Coronary artery (tissue), 2 donors: Measurements from ENCODE around the gene TMEM214.
A peak's percentile ranks its signal among the peaks of the same experiment; 100 is the strongest.

Experiments used
- DNase-seq: peaks from one replicate; pipeline ENCODE4 v3.0.0-alpha.2; 2017; ENCODE audit warnings: low spot score
- H3K27ac ChIP-seq, 2 donors: fragments of 200-600 bp; sonication (generic); one replicate each; pipeline ENCODE4 v1.5.1; 2016 to 2019
- H3K4me3 ChIP-seq: fragments of 200-600 bp; sonication (generic); 2 replicates; pipeline ENCODE4 v1.5.1; 2016; ENCODE audit warnings: mild to moderate bottlenecking, moderate library complexity
- TF ChIP-seq, protein P1 (sequence below): fragments of 200-600 bp; sonication (generic); IDR thresholded peaks from one replicate; pipeline ENCODE4 v1.5.1; 2019; ENCODE audit warnings: antibody characterized with exemption

TMEM214 gene

DNA sequence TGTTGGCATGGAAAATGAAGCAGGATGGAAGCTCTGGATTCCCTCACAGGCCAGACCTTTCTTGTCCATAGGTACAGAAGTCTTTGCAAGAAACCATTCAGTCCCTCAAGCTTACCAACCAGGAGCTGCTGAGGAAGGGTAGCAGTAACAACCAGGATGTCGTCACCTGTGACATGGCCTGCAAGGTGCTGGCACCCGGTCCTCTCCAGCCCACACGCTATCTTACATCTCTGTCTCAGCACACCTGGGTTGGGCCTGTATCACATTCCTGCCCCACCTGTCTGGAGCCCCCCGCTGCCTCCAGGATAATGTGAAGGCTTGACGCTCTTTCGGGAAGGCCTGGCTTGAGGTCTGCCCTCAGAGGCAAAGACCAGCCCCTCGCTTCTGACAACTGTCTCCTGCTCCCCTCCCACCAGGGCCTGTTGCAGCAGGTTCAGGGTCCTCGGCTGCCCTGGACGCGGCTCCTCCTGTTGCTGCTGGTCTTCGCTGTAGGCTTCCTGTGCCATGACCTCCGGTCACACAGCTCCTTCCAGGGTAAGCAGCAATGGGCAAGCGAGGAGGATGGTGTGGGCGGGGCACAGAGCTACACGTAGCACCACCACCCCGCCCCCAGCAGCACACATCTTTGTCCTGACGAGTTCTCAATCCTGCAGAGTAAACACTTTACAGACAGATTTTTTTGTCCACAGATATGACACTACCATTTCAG, 6.0 kb downstream of the TMEM214 start:
- no peak for DNase-seq
- TF ChIP-seq, protein P1, sequence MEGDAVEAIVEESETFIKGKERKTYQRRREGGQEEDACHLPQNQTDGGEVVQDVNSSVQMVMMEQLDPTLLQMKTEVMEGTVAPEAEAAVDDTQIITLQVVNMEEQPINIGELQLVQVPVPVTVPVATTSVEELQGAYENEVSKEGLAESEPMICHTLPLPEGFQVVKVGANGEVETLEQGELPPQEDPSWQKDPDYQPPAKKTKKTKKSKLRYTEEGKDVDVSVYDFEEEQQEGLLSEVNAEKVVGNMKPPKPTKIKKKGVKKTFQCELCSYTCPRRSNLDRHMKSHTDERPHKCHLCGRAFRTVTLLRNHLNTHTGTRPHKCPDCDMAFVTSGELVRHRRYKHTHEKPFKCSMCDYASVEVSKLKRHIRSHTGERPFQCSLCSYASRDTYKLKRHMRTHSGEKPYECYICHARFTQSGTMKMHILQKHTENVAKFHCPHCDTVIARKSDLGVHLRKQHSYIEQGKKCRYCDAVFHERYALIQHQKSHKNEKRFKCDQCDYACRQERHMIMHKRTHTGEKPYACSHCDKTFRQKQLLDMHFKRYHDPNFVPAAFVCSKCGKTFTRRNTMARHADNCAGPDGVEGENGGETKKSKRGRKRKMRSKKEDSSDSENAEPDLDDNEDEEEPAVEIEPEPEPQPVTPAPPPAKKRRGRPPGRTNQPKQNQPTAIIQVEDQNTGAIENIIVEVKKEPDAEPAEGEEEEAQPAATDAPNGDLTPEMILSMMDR, result no peak
- Histone ChIP-seq H3K4me3 (no peak overlapping the region), H3K27ac (no peak overlapping the region)

DNA sequence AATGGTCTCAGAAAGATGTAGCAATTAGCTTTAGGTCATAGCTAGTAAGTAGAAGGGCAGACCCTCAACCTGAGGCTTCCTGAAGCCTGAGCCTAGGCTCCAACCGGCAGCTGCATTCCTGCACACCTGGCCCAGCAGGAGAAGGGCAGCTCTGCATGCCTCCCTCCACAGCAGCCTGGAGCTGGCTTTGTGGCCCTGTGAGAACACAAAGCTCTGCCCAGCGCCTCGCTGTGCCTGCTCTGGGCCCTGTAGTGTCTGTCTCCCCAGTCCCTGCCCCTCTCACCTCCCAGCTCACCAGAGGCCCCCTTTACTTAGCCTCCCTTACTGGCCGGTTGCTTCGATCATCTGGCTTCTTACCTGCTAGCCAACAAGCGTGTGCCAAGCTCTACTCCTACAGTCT, 6.7 kb downstream of the TMEM214 start:
- TF ChIP-seq, protein P1, result no peak
- no peak for DNase-seq
- H3K27ac ChIP-seq, result no peak overlapping the region
- H3K4me3 ChIP-seq, result no peak overlapping the region

DNA sequence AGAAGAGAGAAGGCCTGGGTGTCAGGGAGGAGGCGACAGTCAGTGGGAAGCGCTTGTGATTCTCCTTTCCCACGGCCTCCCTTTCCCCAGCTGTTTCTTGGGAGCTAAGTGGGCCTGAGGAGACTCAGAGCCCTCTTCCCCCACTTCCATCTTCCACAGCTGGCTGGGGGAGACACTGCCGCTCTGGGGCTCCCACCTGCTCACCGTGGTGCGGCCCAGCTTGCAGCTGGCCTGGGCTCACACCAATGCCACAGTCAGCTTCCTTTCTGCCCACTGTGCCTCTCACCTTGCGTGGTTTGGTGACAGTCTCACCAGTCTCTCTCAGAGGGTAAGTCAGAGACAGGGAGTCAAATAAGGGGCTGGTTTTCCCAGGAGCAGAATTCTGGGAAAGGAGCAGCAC, 7.1 kb downstream of the TMEM214 start:
- no peak overlapping the region for H3K4me3 ChIP-seq
- no peak overlapping the region for H3K27ac ChIP-seq
- TF ChIP-seq, protein P1, result no peak
- DNase-seq, result no peak

DNA sequence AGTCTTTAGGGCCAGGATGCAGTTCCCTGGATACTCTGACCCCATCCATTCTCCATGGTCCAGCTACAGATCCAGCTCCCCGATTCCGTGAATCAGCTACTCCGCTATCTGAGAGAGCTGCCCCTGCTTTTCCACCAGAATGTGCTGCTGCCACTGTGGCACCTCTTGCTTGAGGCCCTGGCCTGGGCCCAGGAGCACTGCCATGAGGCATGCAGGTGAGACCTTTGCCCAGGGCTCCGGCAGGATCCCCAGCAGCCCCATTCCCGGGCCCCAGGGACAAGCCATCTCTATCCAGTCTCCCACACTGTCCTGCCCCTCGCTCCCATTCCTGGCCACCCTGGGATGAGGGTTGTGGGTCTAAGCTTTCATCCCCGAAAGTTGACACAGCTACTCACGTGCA, 7.5 kb downstream of the TMEM214 start:
- TF ChIP-seq, protein P1, result no peak
- no peak for DNase-seq
- no peak overlapping the region for H3K27ac ChIP-seq
- no peak overlapping the region for H3K4me3 ChIP-seq

DNA sequence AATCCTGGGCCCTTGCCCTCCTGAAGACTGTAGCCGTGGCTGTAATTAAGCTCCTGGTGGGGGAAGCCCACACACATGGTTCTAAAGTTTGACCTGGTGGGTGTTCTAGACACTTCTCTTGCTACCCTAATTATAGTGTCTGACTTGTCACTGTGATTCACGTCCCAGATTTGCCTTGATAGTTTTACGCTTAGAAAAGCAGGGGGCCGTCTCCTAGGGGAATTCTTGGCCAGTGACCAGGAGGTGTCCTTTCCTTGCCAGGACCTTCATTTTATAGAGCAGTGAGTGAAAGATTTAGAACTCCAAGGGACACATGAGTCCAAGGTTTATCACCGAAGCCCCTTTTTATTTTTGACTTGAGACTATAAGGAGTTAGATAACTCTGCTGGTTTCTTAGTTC, 9.0 kb downstream of the TMEM214 start:
- TF ChIP-seq, protein P1, result no peak
- H3K4me3 ChIP-seq, result no peak overlapping the region
- H3K27ac ChIP-seq, result peak overlapping the region in 1 of 2 donors; percentile 35
- no peak for DNase-seq

DNA sequence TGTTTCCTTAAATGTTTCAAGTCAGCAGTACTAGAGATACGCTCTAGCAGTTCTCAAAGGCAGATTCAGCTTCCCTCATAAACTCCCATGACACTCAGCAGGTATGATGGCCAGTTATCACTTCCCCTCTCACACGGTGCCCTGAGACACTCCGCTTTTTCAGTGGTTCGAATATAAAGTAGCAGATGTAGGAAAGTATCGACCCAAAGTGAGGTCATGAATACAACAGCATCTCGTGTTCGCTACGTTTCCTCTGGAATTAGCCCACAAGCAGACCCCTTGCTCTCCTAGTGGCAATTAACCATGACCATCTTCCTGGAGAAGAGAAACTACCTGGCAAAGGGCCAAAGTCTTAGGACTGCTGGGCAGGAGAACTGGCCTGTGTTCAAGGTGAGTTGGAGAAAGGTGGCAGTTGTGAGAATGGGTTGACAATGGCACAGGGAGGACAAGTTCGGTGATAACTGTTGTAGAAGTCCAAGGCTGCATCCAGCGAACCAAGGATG, 9.4 kb downstream of the TMEM214 start:
- TF ChIP-seq, protein P1, result no peak
- H3K27ac ChIP-seq, result peak overlapping the region in 1 of 2 donors; percentile 35
- DNase-seq, result no peak
- no peak overlapping the region for H3K4me3 ChIP-seq

DNA sequence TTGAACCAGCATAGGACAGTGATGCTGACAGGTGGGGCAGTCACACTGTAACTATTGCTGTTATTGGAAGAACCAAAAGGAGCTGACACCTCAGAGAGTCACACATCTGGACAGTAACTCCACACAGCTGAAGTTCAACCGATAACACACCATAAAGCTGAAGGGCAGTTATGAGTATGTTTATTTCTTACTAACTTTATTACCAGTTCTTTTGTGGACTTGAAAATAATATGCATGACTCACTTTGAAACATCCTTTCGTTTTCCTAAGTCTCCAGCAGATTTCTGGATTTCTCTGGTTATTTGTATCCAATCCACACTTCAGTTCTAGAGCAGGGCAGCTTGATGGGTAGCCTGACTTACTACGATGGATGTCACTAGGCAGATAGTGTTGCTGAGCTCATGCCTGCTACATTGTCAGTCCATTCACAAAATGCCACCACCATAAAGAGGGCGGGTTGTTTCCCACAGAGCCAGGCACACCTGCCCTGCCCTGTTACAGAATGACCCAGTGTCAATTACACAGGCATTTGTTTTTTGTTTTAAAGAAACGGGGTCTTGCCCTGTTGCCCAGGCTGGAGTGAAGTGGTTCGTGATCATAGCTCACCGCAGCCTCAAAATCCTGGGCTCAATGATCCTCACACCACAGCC, 10.3 kb downstream of the TMEM214 start:
- H3K27ac ChIP-seq, result no peak overlapping the region
- H3K4me3 ChIP-seq, result no peak overlapping the region
- TF ChIP-seq, protein P1, result no peak
- no peak for DNase-seq
